K562 (cell line): ENCODE measurements around the gene RNF187. TPM values are rescaled to one million over a fixed set of nuclear protein-coding genes. Genes with fewer than 3 reads are reported as not detected.

ENCODE experiments used
- AFF1 ChIP-seq, 2 experiments: fragments of 450-650 bp; IDR thresholded peaks; 2 replicates each; pipeline ENCODE4 v1.6.1; 2018; ENCODE audit warnings: mild to moderate bottlenecking in 2 of 2, low read depth in 1 of 2; ENCODE audit not compliant: partially characterized antibody in 2 of 2
- BACH1 ChIP-seq: fragments of 200-800 bp; sonication (Bioruptor generic); IDR thresholded peaks from 2 replicates; pipeline ENCODE4 v1.6.1; 2016; ENCODE audit warnings: missing genetic modification characterization, missing compliant biosample characterization
- MAZ ChIP-seq, 2 experiments: fragments of 450-650 bp in 1 of 2; sonication (generic) in 1 of 2; formaldehyde crosslinking; IDR thresholded peaks in 1 of 2; conservative IDR thresholded peaks in 1 of 2; 2 replicates each; pipeline versions ENCODE4 v1.4.0 to v1.5.0; 2020; ENCODE audit warnings: mild to moderate bottlenecking in 1 of 2, missing genetic modification reagents in 1 of 2
- MEIS2 ChIP-seq: fragments of 450-650 bp; IDR thresholded peaks from 2 replicates; pipeline ENCODE4 v1.6.1; 2014; ENCODE audit warnings: mild to moderate bottlenecking; ENCODE audit not compliant: partially characterized antibody
- PTRF ChIP-seq: fragments of 450-650 bp; IDR thresholded peaks from 2 replicates; pipeline ENCODE4 v1.6.1; 2016; ENCODE audit warnings: mild to moderate bottlenecking, missing genetic modification characterization, missing compliant biosample characterization
- TCF7 ChIP-seq: sonication (generic); IDR thresholded peaks from 2 replicates; pipeline ENCODE4 v1.6.1; 2016; ENCODE audit warnings: antibody characterized with exemption, borderline replicate concordance
- XRCC4 ChIP-seq: IDR thresholded peaks from one replicate; pipeline ENCODE4 v1.6.1; 2011; ENCODE audit not compliant: insufficient read depth, insufficient read length; ENCODE audit errors: extremely low read depth
- YBX1 ChIP-seq: fragments of 450-650 bp; IDR thresholded peaks from 2 replicates; pipeline ENCODE4 v1.7.1; 2016; ENCODE audit warnings: mild to moderate bottlenecking
- ZBTB11 ChIP-seq, 3 experiments: fragments of 200-800 bp in 1 of 3; fragments of 250-450 bp in 1 of 3; fragments of 450-650 bp in 1 of 3; sonication (Bioruptor Pico) in 1 of 3; sonication (Bioruptor generic) in 1 of 3; formaldehyde crosslinking in 1 of 3; IDR thresholded peaks; 2 replicates each; pipeline versions ENCODE4 v1.6.1 to v1.8.0; 2016 to 2022; ENCODE audit warnings: mild to moderate bottlenecking in 2 of 3, missing genetic modification characterization in 2 of 3, missing compliant biosample characterization in 1 of 3, moderate library complexity in 1 of 3
- ZC3H11A ChIP-seq: IDR thresholded peaks from 2 replicates; pipeline ENCODE4 v1.6.1; 2012; ENCODE audit warnings: low read depth, low read length, improper control_type of control experiment
- ZKSCAN1 ChIP-seq: fragments of 150-350 bp; IDR thresholded peaks from 2 replicates; pipeline ENCODE4 v1.6.1; 2016; ENCODE audit warnings: low read depth, low read length
- polyA plus RNA-seq, 8 experiments: library from polyadenylated mRNA; depleted of rRNA in 4 of 8; stranded (reverse) in 5 of 8; unstranded in 3 of 8; fragments of >200 nt; fragmentation: Nextera tagmentation in 2 of 8; fragmentation: Illumina TruSeq in 1 of 8; extraction: Ambion mirVana in 2 of 8; extraction: Trizol in 1 of 8; gene quantifications; 2 replicates each; pipeline versions ENCODE4 v1.2.1 to v1.2.3, GENCODE V29; 2011 to 2014; ENCODE audit warnings: inconsistent platforms in 1 of 8, missing spikeins in 1 of 8
- total RNA-seq, 7 experiments: library from RNA; depleted of rRNA in 6 of 7; stranded (reverse); fragments of >200 nt in 6 of 7; fragmentation: Illumina TruSeq in 2 of 7; extraction: Trizol in 2 of 7; gene quantifications; 2 replicates each; pipeline versions ENCODE4 v1.2.1 to v1.2.3, GENCODE V29; 2011 to 2021; ENCODE audit warnings: low replicate concordance in 1 of 7
- TF ChIP-seq, protein P1 (sequence below): fragments of 450-650 bp; IDR thresholded peaks from 2 replicates; pipeline ENCODE4 v1.6.1; 2017; ENCODE audit warnings: antibody characterized with exemption
- TF ChIP-seq, protein P2 (sequence below), 3 experiments: IDR thresholded peaks in 2 of 3; conservative IDR thresholded peaks in 1 of 3; 2 replicates each; pipeline ENCODE4 v1.5.1; 2011 to 2012; ENCODE audit warnings: low read length in 3 of 3, mild to moderate bottlenecking in 3 of 3, control low read depth in 2 of 3, improper control_type of control experiment in 1 of 3, inconsistent platforms in 1 of 3, low read depth in 1 of 3, mixed read lengths in 1 of 3, moderate library complexity in 1 of 3; ENCODE audit not compliant: insufficient read depth in 2 of 3
- TF ChIP-seq, protein P3 (sequence below): fragments of 450-650 bp; IDR thresholded peaks from 2 replicates; pipeline ENCODE4 v1.6.1; 2016; ENCODE audit warnings: low read depth, mild to moderate bottlenecking, moderate library complexity

Gene RNF187
- total and polyA plus RNA-seq, 9 of the 15 experiments (the other 6 are each of a cell fraction or from before 2014, with no cell fraction given) = 2.3 to 119 (median 41.9) TPM

GRCh38 chr1:228488125-228488817 is 1.1 kb downstream of the RNF187 start (continued):
- TF ChIP-seq MAZ (CRISPR knock-in tag; conservative IDR thresholded peaks at IDR 0.05 in 1 of 2, IDR thresholded peaks at IDR 0.05 in 1 of 2) (peak in 1 of 2 experiments; percentile 19; a peak in 1 of 4 replicates), XRCC4 (no peak), MEIS2 (no peak), TCF7 (no peak), YBX1 (no peak), BACH1 (tag) (no peak), ZC3H11A (no peak), ZBTB11 (CRISPR knock-in tag; IDR thresholded peaks at IDR 0.05) (no peak), AFF1 (IDR thresholded peaks at IDR 0.05; ENCODE audit: low read depth in 1 of 2, partially characterized antibody in 2 of 2) (no peak), ZKSCAN1 (no peak), PTRF (tag) (no peak)
- TF ChIP-seq, protein P1, sequence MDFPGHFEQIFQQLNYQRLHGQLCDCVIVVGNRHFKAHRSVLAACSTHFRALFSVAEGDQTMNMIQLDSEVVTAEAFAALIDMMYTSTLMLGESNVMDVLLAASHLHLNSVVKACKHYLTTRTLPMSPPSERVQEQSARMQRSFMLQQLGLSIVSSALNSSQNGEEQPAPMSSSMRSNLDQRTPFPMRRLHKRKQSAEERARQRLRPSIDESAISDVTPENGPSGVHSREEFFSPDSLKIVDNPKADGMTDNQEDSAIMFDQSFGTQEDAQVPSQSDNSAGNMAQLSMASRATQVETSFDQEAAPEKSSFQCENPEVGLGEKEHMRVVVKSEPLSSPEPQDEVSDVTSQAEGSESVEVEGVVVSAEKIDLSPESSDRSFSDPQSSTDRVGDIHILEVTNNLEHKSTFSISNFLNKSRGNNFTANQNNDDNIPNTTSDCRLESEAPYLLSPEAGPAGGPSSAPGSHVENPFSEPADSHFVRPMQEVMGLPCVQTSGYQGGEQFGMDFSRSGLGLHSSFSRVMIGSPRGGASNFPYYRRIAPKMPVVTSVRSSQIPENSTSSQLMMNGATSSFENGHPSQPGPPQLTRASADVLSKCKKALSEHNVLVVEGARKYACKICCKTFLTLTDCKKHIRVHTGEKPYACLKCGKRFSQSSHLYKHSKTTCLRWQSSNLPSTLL = no peak
- TF ChIP-seq, protein P2, sequence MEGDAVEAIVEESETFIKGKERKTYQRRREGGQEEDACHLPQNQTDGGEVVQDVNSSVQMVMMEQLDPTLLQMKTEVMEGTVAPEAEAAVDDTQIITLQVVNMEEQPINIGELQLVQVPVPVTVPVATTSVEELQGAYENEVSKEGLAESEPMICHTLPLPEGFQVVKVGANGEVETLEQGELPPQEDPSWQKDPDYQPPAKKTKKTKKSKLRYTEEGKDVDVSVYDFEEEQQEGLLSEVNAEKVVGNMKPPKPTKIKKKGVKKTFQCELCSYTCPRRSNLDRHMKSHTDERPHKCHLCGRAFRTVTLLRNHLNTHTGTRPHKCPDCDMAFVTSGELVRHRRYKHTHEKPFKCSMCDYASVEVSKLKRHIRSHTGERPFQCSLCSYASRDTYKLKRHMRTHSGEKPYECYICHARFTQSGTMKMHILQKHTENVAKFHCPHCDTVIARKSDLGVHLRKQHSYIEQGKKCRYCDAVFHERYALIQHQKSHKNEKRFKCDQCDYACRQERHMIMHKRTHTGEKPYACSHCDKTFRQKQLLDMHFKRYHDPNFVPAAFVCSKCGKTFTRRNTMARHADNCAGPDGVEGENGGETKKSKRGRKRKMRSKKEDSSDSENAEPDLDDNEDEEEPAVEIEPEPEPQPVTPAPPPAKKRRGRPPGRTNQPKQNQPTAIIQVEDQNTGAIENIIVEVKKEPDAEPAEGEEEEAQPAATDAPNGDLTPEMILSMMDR (IDR thresholded peaks at IDR 0.05 in 2 of 3, conservative IDR thresholded peaks at IDR 0.05 in 1 of 3; ENCODE audit: insufficient read depth in 2 of 3, low read depth in 1 of 3, low read length in 3 of 3) = no peak
- TF ChIP-seq, protein P3, sequence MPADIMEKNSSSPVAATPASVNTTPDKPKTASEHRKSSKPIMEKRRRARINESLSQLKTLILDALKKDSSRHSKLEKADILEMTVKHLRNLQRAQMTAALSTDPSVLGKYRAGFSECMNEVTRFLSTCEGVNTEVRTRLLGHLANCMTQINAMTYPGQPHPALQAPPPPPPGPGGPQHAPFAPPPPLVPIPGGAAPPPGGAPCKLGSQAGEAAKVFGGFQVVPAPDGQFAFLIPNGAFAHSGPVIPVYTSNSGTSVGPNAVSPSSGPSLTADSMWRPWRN = no peak
